CD4-positive, alpha-beta T cell treated with Interleukin-17A for 4 hours (primary cell): ENCODE measurements around the gene GBA3.

Experiments
- DNase-seq: peaks from one replicate; pipeline ENCODE4 v3.0.0-alpha.2; 2020; ENCODE audit warnings: mixed read lengths

GBA3 gene

GRCh38 chr4:22692736-22693135, at the start of gene GBA3:
TSS of gene GBA3 (plus strand) at chr4:22692937.
- DNase-seq: no peak

GRCh38 chr4:22643952-22644351, 48.8 kb upstream of the GBA3 start:
- DNase-seq: no peak

- DNase-seq: no peak
These were observed 47.1 kb upstream of the GBA3 start for GRCh38 chr4:22645481-22646182.

GRCh38 chr4:22648996-22649395, 43.7 kb upstream of the GBA3 start:
- DNase-seq: no peak

GRCh38 chr4:22650771-22651170, 42.0 kb upstream of the GBA3 start:
- DNase-seq: no peak

- no peak for DNase-seq
These were observed 39.0 kb upstream of the GBA3 start for GRCh38 chr4:22653752-22654151.

GRCh38 chr4:22661443-22661842, 31.3 kb upstream of the GBA3 start:
- no peak for DNase-seq

GRCh38 chr4:22667332-22667940, 25.3 kb upstream of the GBA3 start:
- no peak for DNase-seq

- no peak for DNase-seq
These were observed 24.4 kb upstream of the GBA3 start for GRCh38 chr4:22668301-22668700.

GRCh38 chr4:22668702-22669101, 24.0 kb upstream of the GBA3 start:
- no peak for DNase-seq

- no peak for DNase-seq
These were observed 21.8 kb upstream of the GBA3 start for GRCh38 chr4:22670956-22671355.

GRCh38 chr4:22672519-22672918, 20.2 kb upstream of the GBA3 start:
- no peak for DNase-seq

- peak; percentile 11 for DNase-seq
These were observed 19.8 kb upstream of the GBA3 start for GRCh38 chr4:22672944-22673343.

GRCh38 chr4:22674700-22675099, 18.0 kb upstream of the GBA3 start:
- no peak for DNase-seq

- no peak for DNase-seq
These were observed 16.7 kb upstream of the GBA3 start for GRCh38 chr4:22676063-22676462.

GRCh38 chr4:22677780-22678179, 15.0 kb upstream of the GBA3 start:
- no peak for DNase-seq

- DNase-seq: no peak
These were observed 13.5 kb upstream of the GBA3 start for GRCh38 chr4:22678940-22679854.

- no peak for DNase-seq
These were observed 12.6 kb upstream of the GBA3 start for GRCh38 chr4:22680065-22680642.

- no peak for DNase-seq
These were observed 9.0 kb upstream of the GBA3 start for GRCh38 chr4:22683726-22684125.

- DNase-seq: no peak
These were observed 6.6 kb upstream of the GBA3 start for GRCh38 chr4:22686141-22686540.

- DNase-seq: no peak
These were observed 4.5 kb upstream of the GBA3 start for GRCh38 chr4:22688236-22688635.

GRCh38 chr4:22689428-22689827, 3.3 kb upstream of the GBA3 start:
- DNase-seq: no peak

GRCh38 chr4:22695029-22695428, 2.3 kb downstream of the GBA3 start:
- DNase-seq: no peak
